ENCODE measurements around the gene GJB3. TPM values are rescaled to one million over a fixed set of nuclear protein-coding genes. Genes with fewer than 3 reads are reported as not detected.

Gene GJB3
- total and polyA plus RNA-seq, 10 of the 15 experiments (the other 5 are each of a cell fraction or from before 2014, with no cell fraction given): not detected

DNA sequence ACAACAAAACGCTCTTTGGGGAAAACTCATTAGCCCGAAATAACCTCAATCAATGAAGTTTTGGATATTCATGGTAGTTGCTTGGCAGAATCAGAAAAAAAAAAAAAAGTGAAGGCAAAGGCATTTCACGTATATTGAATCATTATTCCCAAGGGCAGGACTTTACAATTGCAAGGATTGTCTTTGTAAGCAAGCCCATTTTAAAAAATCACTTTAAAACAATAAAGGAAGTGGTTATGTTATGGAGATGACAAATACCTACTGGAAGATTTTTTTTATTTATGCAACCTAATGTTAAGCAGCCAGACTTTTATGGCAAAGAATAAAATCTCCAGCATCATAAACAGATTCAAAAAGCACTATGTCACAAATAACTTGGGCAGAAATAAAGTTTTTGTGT is 12.2 kb upstream of the GJB3 start:
- H2AFZ ChIP-seq (ENCODE audit: control insufficient read depth, low read depth, low read length): no peak overlapping the region
- H3K27ac ChIP-seq (ENCODE audit: control insufficient read depth, insufficient read depth): no peak overlapping the region
- H3K4me2 ChIP-seq (ENCODE audit: control insufficient read depth, insufficient read depth): no peak overlapping the region
- SMC1A ChIA-PET (ENCODE audit: uncharacterized antibody, unreplicated experiment): no interaction called here
- no peaks in the 10 kb centered on the region for H3K27me3 ChIP-seq (replicated peaks in 1 of 2; ENCODE audit: control insufficient read depth in 2 of 2, insufficient read depth in 2 of 2, low read length in 1 of 2)
- H3K79me2 ChIP-seq (ENCODE audit: control insufficient read depth, insufficient read depth, low read length): no peaks in the 10 kb centered on the region
- FAIRE-seq (no peak), ATAC-seq (no peak), DNase-seq (ENCODE audit: low read depth, low spot score) (no peak)
- H3K4me1 ChIP-seq (ENCODE audit: control insufficient read depth, insufficient read depth, low read length): no peaks in the 10 kb centered on the region
- no peaks in the 10 kb centered on the region for H4K20me1 ChIP-seq (ENCODE audit: control insufficient read depth, insufficient read depth)
- 0% methylated on average over 3 of the region's 3 CpGs for WGBS (ENCODE audit: insufficient coverage, insufficient replicate concordance, low lambda C conversion rate, missing lambda C conversion rate)
- H3K4me3 ChIP-seq: no peak overlapping the region
- BruUV-seq (replicated peaks): no TSS peak
- POLR2A ChIA-PET: no interaction called here
- no peak overlapping the region for H3K9ac ChIP-seq (ENCODE audit: control insufficient read depth, insufficient read depth, low read length)
- no peaks in the 10 kb centered on the region for H3K9me3 ChIP-seq (replicated peaks; ENCODE audit: control insufficient read depth, insufficient read depth, low read length)
- CTCF ChIA-PET: no interaction called here
- H3K36me3 ChIP-seq (ENCODE audit: control insufficient read depth in 2 of 2, insufficient read depth in 2 of 2, low read length in 1 of 2): no peaks in the 10 kb centered on the region
- in situ Hi-C loops (cut with MboI): no loop called here
- intact Hi-C loops (cut with micrococcal nuclease; ENCODE audit: unreplicated experiment): no loop called here
- RAD21 ChIA-PET (ENCODE audit: unreplicated experiment): no interaction called here
- TF ChIP-seq STAT1 (conservative IDR thresholded peaks at IDR 0.05) (no peak), SRF (IDR thresholded peaks at IDR 0.05; ENCODE audit: low read depth in 2 of 2, low read length in 2 of 2) (no peak), MXI1 (IDR thresholded peaks at IDR 0.05; ENCODE audit: low read depth, low read length) (no peak), CEBPB (IDR thresholded peaks at IDR 0.05; ENCODE audit: borderline replicate concordance in 1 of 2, low read depth in 2 of 2, low read length in 2 of 2) (no peak)
- TF ChIP-seq, protein P1, sequence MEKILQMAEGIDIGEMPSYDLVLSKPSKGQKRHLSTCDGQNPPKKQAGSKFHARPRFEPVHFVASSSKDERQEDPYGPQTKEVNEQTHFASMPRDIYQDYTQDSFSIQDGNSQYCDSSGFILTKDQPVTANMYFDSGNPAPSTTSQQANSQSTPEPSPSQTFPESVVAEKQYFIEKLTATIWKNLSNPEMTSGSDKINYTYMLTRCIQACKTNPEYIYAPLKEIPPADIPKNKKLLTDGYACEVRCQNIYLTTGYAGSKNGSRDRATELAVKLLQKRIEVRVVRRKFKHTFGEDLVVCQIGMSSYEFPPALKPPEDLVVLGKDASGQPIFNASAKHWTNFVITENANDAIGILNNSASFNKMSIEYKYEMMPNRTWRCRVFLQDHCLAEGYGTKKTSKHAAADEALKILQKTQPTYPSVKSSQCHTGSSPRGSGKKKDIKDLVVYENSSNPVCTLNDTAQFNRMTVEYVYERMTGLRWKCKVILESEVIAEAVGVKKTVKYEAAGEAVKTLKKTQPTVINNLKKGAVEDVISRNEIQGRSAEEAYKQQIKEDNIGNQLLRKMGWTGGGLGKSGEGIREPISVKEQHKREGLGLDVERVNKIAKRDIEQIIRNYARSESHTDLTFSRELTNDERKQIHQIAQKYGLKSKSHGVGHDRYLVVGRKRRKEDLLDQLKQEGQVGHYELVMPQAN (conservative IDR thresholded peaks at IDR 0.05): no peak
- TF ChIP-seq, protein P2, sequence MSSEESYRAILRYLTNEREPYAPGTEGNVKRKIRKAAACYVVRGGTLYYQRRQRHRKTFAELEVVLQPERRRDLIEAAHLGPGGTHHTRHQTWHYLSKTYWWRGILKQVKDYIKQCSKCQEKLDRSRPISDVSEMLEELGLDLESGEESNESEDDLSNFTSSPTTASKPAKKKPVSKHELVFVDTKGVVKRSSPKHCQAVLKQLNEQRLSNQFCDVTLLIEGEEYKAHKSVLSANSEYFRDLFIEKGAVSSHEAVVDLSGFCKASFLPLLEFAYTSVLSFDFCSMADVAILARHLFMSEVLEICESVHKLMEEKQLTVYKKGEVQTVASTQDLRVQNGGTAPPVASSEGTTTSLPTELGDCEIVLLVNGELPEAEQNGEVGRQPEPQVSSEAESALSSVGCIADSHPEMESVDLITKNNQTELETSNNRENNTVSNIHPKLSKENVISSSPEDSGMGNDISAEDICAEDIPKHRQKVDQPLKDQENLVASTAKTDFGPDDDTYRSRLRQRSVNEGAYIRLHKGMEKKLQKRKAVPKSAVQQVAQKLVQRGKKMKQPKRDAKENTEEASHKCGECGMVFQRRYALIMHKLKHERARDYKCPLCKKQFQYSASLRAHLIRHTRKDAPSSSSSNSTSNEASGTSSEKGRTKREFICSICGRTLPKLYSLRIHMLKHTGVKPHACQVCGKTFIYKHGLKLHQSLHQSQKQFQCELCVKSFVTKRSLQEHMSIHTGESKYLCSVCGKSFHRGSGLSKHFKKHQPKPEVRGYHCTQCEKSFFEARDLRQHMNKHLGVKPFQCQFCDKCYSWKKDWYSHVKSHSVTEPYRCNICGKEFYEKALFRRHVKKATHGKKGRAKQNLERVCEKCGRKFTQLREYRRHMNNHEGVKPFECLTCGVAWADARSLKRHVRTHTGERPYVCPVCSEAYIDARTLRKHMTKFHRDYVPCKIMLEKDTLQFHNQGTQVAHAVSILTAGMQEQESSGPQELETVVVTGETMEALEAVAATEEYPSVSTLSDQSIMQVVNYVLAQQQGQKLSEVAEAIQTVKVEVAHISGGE (CRISPR knock-in tag; IDR thresholded peaks at IDR 0.05): no peak
